WTC11 (cell line): Measurements from ENCODE around the gene C1QTNF2.

Source experiments
- CTCF ChIP-seq: fragments of 200-600 bp; IDR thresholded peaks from 2 replicates; pipeline ENCODE4 v1.8.0; 2022; ENCODE audit warnings: antibody characterized with exemption
- KAT7 ChIP-seq: sonication (generic); formaldehyde crosslinking; IDR thresholded peaks from 2 replicates; pipeline ENCODE4 v1.8.1; 2023; ENCODE audit warnings: missing genetic modification reagents, mild to moderate bottlenecking, borderline replicate concordance
- SMAD4 ChIP-seq: sonication (generic); formaldehyde crosslinking; IDR thresholded peaks from 2 replicates; pipeline ENCODE4 v1.8.0; 2022; ENCODE audit warnings: mild to moderate bottlenecking, missing genetic modification reagents
- ZNF423 ChIP-seq: fragments of 250-450 bp; sonication (Bioruptor Pico); IDR thresholded peaks from 2 replicates; pipeline ENCODE4 v2.1.2; 2022; ENCODE audit warnings: mild to moderate bottlenecking, moderate library complexity
- TF ChIP-seq, protein P1 (sequence below): sonication (generic); formaldehyde crosslinking; IDR thresholded peaks from 2 replicates; pipeline ENCODE4 v1.8.1; 2022; ENCODE audit warnings: mild to moderate bottlenecking, missing genetic modification reagents, moderate library complexity, borderline replicate concordance

GRCh38 chr5:160378330-160378729 is 7.9 kb upstream of the C1QTNF2 start:
- TF ChIP-seq KAT7 (CRISPR knock-in tag) (no peak), CTCF (no peak), SMAD4 (CRISPR knock-in tag) (no peak), ZNF423 (CRISPR knock-in tag) (no peak)
- TF ChIP-seq, protein P1, sequence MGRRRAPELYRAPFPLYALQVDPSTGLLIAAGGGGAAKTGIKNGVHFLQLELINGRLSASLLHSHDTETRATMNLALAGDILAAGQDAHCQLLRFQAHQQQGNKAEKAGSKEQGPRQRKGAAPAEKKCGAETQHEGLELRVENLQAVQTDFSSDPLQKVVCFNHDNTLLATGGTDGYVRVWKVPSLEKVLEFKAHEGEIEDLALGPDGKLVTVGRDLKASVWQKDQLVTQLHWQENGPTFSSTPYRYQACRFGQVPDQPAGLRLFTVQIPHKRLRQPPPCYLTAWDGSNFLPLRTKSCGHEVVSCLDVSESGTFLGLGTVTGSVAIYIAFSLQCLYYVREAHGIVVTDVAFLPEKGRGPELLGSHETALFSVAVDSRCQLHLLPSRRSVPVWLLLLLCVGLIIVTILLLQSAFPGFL (CRISPR knock-in tag) = no peak
